ENCODE measurements around the gene SCG3. TPM values are rescaled to one million over a fixed set of nuclear protein-coding genes. Genes with fewer than 3 reads are reported as not detected.

SCG3 gene
- polyA plus RNA-seq, 1 donor (not counting 4 experiments of a cell fraction or from before 2014, with no cell fraction given): not detected

GRCh38 chr15:51739061-51739712 lies 57.9 kb downstream of the SCG3 start:
- Histone ChIP-seq H3K9me1 (ENCODE audit: control insufficient read depth, extremely low read depth, insufficient read depth, low read length) (no peaks in the 10 kb centered on the region), H3K4me1 (ENCODE audit: control insufficient read depth, extremely low read depth, insufficient read depth, low read length) (peaks cover 28% of the 10 kb centered on the region), H3K36me3 (ENCODE audit: control insufficient read depth in 2 of 2, extremely low read depth in 1 of 2, insufficient read depth in 2 of 2, low read length in 2 of 2) (no peaks in the 10 kb centered on the region), H3K79me2 (ENCODE audit: control insufficient read depth, insufficient read depth, low read length) (no peaks in the 10 kb centered on the region), H2AFZ (ENCODE audit: control insufficient read depth, low read length) (no peak overlapping the region), H3K27me3 (ENCODE audit: control insufficient read depth, extremely low read depth, insufficient read depth, low read length) (no peaks in the 10 kb centered on the region), H3K27ac (ENCODE audit: control insufficient read depth, insufficient read depth, low read length) (no peak overlapping the region), H4K20me1 (ENCODE audit: control insufficient read depth, extremely low read depth, insufficient read depth, low read length) (no peaks in the 10 kb centered on the region), H3K4me3 (ENCODE audit: control insufficient read depth in 2 of 3, extremely low read depth in 1 of 3, insufficient read depth in 2 of 3, low read depth in 1 of 3, low read length in 3 of 3) (no peak overlapping the region), H3K9me3 (ENCODE audit: control insufficient read depth, low read depth, low read length) (no peaks in the 10 kb centered on the region), H3K9ac (ENCODE audit: control insufficient read depth, extremely low read depth, insufficient read depth, low read length) (no peak overlapping the region), H3K4me2 (ENCODE audit: control insufficient read depth, extremely low read depth, insufficient read depth, low read depth, low read length) (peak overlapping the region; percentile 57)
- TF ChIP-seq EZH2 (IDR thresholded peaks at IDR 0.05; ENCODE audit: low read length) (no peak), CTCF (optimal IDR thresholded peaks at IDR 0.05 in 1 of 3, IDR thresholded peaks at IDR 0.05 in 1 of 3, conservative IDR thresholded peaks at IDR 0.05 in 1 of 3; ENCODE audit: extremely low read depth in 1 of 3, insufficient read depth in 2 of 3, low read length in 3 of 3) (no peak)
- FAIRE-seq (no peak), DNase-seq (ENCODE audit: low read depth, low spot score) (peak; percentile 67)
- dilution Hi-C loops (cut with MboI; ENCODE audit: extremely low pct_ligation_motif_present, low sequenced_read_pairs): no loop called here

DNA sequence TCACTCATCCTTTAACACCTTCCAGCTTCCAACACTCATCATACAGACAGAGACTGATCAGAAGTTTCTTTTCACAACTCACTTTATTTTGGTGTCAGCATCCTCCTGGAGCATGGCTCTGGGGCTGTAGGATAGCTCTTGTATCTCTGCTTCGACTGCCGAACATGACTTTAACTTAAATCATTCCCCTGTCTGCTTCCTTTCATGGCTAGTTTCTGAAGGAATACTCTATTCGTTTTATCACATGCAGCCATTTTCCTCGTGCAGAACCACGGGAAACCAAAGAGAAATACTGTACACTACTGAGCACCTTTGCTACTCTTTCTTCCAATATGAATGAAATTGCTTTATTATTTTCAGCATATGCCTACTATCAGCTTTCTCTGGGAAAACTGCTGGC lies 68.0 kb downstream of the SCG3 start:
- H3K9me1 ChIP-seq (ENCODE audit: control insufficient read depth, extremely low read depth, insufficient read depth, low read length): no peaks in the 10 kb centered on the region
- FAIRE-seq (no peak), DNase-seq (ENCODE audit: low read depth, low spot score) (no peak)
- H3K36me3 ChIP-seq (ENCODE audit: control insufficient read depth in 2 of 2, extremely low read depth in 1 of 2, insufficient read depth in 2 of 2, low read length in 2 of 2): no peaks in the 10 kb centered on the region
- peaks cover 4% of the 10 kb centered on the region for H3K4me1 ChIP-seq (ENCODE audit: control insufficient read depth, extremely low read depth, insufficient read depth, low read length)
- H3K79me2 ChIP-seq (ENCODE audit: control insufficient read depth, insufficient read depth, low read length): no peaks in the 10 kb centered on the region
- H3K27me3 ChIP-seq (ENCODE audit: control insufficient read depth, extremely low read depth, insufficient read depth, low read length): peaks cover 4% of the 10 kb centered on the region
- no peak overlapping the region for H3K4me3 ChIP-seq (ENCODE audit: control insufficient read depth in 2 of 3, extremely low read depth in 1 of 3, insufficient read depth in 2 of 3, low read depth in 1 of 3, low read length in 3 of 3)
- dilution Hi-C loops (cut with MboI; ENCODE audit: extremely low pct_ligation_motif_present, low sequenced_read_pairs): no loop called here
- H2AFZ ChIP-seq (ENCODE audit: control insufficient read depth, low read length): no peak overlapping the region
- no peak for TF ChIP-seq EZH2 (IDR thresholded peaks at IDR 0.05; ENCODE audit: low read length)
- TF ChIP-seq CTCF (optimal IDR thresholded peaks at IDR 0.05 in 1 of 3, IDR thresholded peaks at IDR 0.05 in 1 of 3, conservative IDR thresholded peaks at IDR 0.05 in 1 of 3; ENCODE audit: extremely low read depth in 1 of 3, insufficient read depth in 2 of 3, low read length in 3 of 3): no peak
- no peak overlapping the region for H3K27ac ChIP-seq (ENCODE audit: control insufficient read depth, insufficient read depth, low read length)
- no peak overlapping the region for H3K4me2 ChIP-seq (ENCODE audit: control insufficient read depth, extremely low read depth, insufficient read depth, low read depth, low read length)
- no peaks in the 10 kb centered on the region for H3K9me3 ChIP-seq (ENCODE audit: control insufficient read depth, low read depth, low read length)
- no peak overlapping the region for H3K9ac ChIP-seq (ENCODE audit: control insufficient read depth, extremely low read depth, insufficient read depth, low read length)
- no peaks in the 10 kb centered on the region for H4K20me1 ChIP-seq (ENCODE audit: control insufficient read depth, extremely low read depth, insufficient read depth, low read length)
